Measurements from ENCODE around the gene CDH4. TPM values are rescaled to one million over a fixed set of nuclear protein-coding genes. Genes with fewer than 3 reads are reported as not detected.

CDH4 gene
- total and polyA plus RNA-seq, 12 donors = 0.04 to 0.25 (median 0.08) TPM; not detected in 5

GRCh38 chr20:61354501-61354900 lies 102.4 kb downstream of the CDH4 start:
- intact Hi-C loops (cut with DNase I) = no loop called here

GRCh38 chr20:61354901-61355495 lies 102.9 kb downstream of the CDH4 start:
- H3K36me3 ChIP-seq = no peaks in the 10 kb centered on the region
- intact Hi-C loops (cut with DNase I) = no loop called here
- H3K27me3 ChIP-seq = peaks cover 0 to 65% (median 46%) of the 10 kb centered on the region in 7 donors
- H3K4me3 ChIP-seq = no peak overlapping the region
- DNase-seq (no peak), ATAC-seq (no peak)
- 83% methylated on average over 12 of the region's 12 CpGs for WGBS, 2 donors
- H3K4me1 ChIP-seq = no peaks in the 10 kb centered on the region
- H3K27ac ChIP-seq = no peak overlapping the region
- TF ChIP-seq CTCF (IDR thresholded peaks at IDR 0.05) = no peak
- no peaks in the 10 kb centered on the region for H3K9me3 ChIP-seq

More at GRCh38 chr20:61354501-61354900, 102.4 kb downstream of the CDH4 start:
- 77 to 82% methylated on average over 10 of the region's 10 CpGs for WGBS, 2 donors
- no peak for TF ChIP-seq CTCF (IDR thresholded peaks at IDR 0.05)
- Histone ChIP-seq H3K36me3 (no peaks in the 10 kb centered on the region), H3K4me1 (no peaks in the 10 kb centered on the region), H3K9me3 (no peaks in the 10 kb centered on the region), H3K27ac (no peak overlapping the region), H3K4me3 (no peak overlapping the region), H3K27me3 (peaks cover 0 to 67% (median 41%) of the 10 kb centered on the region in 7 donors)
- no peak for DNase-seq
- ATAC-seq = no peak

GRCh38 chr20:61355585-61355984 lies 103.5 kb downstream of the CDH4 start:
- Histone ChIP-seq H3K9me3 (no peaks in the 10 kb centered on the region), H3K27me3 (peaks cover 0 to 71% (median 50%) of the 10 kb centered on the region in 7 donors), H3K4me3 (no peak overlapping the region), H3K27ac (no peak overlapping the region), H3K36me3 (no peaks in the 10 kb centered on the region), H3K4me1 (no peaks in the 10 kb centered on the region)
- no peak for DNase-seq
- intact Hi-C loops (cut with DNase I) = no loop called here
- WGBS, 2 donors = 80 to 88% methylated on average over 5 of the region's 5 CpGs
- TF ChIP-seq CTCF (IDR thresholded peaks at IDR 0.05) = no peak
- ATAC-seq = no peak

DNA sequence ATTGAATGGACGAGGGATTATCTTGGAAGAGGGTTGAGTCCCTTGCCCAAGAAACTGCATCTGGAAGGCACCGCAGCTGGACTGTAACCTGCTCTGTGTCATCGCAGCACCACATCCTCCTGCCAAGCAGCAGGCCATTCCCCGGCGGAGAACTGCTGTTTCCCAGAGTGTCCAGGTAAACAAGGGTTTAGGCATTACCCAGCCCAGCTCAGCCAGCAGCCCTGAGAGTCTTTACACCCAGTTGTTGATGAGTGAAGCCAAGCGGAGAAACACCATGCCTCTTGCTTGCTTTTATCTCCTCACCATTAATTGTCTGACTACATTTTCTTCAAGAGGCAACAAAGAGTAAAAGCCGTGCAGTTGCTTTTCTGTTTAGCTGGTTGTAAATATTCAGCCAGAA lies 104.1 kb downstream of the CDH4 start:
- no peak overlapping the region for H3K27ac ChIP-seq
- TF ChIP-seq CTCF (IDR thresholded peaks at IDR 0.05) = no peak
- H3K4me1 ChIP-seq = no peaks in the 10 kb centered on the region
- intact Hi-C loops (cut with DNase I) = no loop called here
- ATAC-seq = no peak
- no peaks in the 10 kb centered on the region for H3K36me3 ChIP-seq
- peaks cover 0 to 67% (median 50%) of the 10 kb centered on the region in 7 donors for H3K27me3 ChIP-seq
- no peak for DNase-seq
- no peaks in the 10 kb centered on the region for H3K9me3 ChIP-seq
- H3K4me3 ChIP-seq = no peak overlapping the region
- WGBS, 2 donors = 59 to 67% methylated on average over 7 of the region's 7 CpGs

Data from heart right ventricle (tissue), 16 donors.